IPS-11a (cell line): ENCODE data around the gene ROBO4.

Experiments
- H3K4me3 ChIP-seq: one replicate; pipeline ENCODE4 v1.5.1; 2013; ENCODE audit warnings: low read depth, low read length, control low read depth

The ROBO4 gene

DNA sequence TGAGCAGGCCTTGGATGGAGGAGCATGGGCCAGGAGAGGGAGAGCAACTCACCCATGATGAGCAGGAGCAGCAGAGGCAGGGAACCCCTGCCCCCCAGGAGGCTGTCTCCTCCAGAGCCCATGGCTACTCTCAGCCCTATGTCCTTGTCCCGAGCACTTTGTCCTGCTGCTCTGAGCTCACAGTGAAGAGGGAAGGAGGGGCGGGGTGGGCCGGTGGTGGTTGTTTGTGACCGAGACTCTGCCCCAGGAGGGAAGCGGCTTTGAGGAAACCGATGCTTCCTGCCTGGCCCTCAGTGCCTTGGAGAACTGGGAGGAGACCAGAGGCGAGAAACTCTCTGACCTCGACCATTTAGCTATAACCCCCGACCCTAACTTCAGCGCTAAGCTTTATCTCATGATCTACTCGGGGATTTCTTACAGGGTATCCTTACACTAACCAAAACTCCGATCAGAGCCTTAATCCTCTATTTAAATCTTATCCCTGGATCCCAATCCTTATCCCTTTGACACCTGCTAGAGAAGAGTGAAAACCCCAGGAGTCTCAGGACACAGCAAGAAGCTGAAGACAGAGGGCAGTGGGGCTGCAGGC, at the start of gene ROBO4:
ROBO4 (minus strand) TSS at position 192 of the 589 bp plus-strand sequence; CDS start at position 122, 70 bp downstream.
- H3K4me3 ChIP-seq, result no peak within 1 kb of the TSS

DNA sequence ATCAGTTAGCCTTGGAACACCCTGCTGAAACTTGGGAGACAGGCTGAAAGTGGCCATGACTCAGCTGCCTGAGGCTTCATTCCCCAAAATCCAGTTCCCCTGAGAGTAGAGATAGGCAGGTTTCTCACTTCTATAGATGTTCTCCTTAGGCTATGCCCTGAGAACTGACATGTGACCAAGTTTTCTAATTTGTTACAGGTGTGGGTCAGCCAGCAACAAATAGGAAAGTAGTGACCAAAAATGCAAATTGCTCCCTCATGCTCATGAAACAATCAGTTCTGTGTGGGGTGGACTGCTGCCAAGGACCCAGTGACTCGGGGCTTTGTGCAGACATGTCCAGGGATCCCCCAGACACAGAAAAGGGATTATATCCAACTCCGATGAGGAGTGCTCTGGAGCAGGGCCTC, 49.1 kb upstream of the ROBO4 start:
- H3K4me3 ChIP-seq, result no peak overlapping the region

DNA sequence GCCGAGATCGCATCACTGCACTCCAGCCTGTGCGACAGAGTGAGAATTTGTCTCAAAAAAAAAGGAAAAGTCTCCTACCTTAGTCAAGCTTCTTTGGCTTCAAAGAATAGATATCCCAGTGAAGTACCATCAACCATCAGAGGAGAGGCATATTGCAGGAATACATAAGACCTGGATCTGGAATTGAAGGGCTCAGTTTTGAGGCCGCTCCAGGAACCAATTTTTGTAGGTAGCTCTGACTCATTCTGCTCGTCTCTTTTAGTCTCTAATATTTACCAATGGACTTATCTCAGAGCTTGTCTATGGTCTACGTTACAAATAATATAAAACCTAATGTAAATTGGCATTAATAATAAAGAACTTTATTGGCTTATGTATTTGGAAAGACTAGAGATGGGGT, 48.2 kb upstream of the ROBO4 start:
- H3K4me3 ChIP-seq, result no peak overlapping the region

GRCh38 chr11:124944565-124944964, 46.9 kb upstream of the ROBO4 start:
- no peak overlapping the region for H3K4me3 ChIP-seq

- no peak overlapping the region for H3K4me3 ChIP-seq
Measured at GRCh38 chr11:124943741-124944140, 46.1 kb upstream of the ROBO4 start.

DNA sequence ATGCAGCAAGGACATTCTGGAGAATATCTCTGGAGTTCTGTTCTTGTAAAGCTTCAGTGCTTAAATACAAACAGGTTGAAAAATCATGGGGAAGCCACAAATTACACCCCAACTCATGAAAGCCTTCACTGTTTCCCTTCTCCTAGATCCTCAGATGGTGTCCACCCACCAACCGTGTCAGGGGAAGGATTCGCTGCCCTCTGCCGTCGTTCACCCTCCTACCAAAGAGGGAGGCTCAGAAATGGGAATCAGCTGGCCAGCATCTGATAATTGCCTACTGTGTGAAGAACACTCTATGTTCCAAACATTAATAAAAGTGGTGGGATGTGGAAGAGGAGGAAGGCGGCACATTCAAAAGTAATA, 45.6 kb upstream of the ROBO4 start:
- H3K4me3 ChIP-seq, result no peak overlapping the region

DNA sequence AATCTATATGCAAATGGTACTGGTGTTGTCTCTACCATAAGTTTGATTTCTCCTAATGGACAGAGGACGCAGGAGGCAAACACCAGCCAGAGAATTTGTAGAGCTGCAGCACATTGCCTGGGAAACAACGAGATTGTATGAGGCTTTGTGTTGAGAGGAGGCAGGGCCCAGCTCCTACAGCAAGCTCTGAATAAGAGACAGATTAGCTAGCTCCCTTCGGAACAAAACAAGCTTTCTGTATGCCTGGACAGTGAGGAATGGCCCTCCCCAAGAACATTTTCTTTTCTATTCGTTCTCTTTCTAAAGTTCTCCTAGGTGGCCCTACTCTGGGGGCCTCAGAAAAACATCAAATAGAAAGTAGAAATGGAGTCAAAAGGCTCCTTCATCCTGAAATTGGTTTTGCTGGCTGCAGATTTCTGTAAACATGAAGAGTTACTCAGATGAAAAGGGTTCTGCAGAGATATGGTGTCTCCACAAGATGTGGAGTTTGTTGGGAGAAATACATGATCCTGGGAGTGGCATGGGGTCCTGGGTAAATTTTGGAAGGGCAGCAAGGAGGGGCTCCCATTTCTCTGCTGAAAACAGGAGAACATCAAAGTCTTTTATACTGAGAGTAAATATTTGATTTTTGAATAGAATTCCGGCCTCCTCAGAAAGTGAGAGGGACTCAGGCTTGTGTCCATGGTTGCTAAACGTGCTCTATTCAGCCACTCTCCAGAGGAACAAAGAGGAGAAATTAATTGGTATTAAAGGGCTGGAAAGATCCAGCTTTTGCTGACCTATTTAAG, 45.0 kb upstream of the ROBO4 start:
- no peak overlapping the region for H3K4me3 ChIP-seq

DNA sequence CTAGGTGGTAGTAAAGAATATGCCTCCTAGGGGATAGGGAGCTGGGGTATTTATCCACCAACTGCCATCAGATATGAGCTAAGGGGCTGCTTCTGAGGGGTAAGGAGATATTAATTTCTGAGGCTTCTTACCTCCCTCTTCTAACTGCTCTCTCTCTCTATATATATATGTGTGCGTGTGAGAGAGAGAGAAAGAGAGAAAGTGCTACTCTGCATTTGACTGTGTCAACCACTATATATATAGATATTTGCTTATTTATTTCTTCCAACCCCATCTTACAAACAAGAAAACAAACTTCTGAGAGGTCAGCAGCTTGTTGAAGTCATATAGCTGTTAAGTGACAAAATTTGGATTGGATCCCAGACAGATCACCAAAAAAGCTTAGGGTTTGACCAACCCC, 44.0 kb upstream of the ROBO4 start:
- H3K4me3 ChIP-seq, result no peak overlapping the region

GRCh38 chr11:124938970-124939369, 41.3 kb upstream of the ROBO4 start:
- H3K4me3 ChIP-seq, result no peak overlapping the region

- no peak overlapping the region for H3K4me3 ChIP-seq
Measured at GRCh38 chr11:124938206-124938765, 40.6 kb upstream of the ROBO4 start.

DNA sequence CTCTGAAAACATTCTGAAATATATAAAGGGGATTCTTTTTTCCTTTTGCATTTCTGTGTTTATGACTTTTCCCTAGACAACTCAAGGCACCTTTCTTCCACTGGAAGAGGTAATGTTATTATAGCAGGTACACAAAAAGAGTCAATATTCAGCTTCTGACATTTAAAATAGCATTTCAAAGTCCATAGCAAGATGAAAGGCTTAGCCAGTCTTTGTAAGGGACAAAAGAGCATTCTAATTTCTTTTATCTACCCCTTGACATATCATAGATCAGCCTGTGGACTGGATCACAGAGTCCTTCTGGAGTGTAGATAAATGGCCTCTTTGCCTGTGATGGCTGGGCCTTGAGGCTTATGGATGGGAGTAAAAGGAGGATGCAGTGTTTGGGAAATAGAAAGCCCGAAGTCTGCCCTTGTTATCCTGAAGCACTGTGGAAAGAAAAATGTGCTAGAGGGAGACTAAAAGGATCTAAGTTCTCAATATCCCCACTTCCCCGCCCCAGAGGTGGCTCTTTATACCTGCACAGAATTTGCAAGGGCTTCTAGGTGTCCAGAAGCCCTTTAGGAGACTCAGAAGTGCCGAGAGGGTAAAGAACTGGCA, 39.8 kb upstream of the ROBO4 start:
- no peak overlapping the region for H3K4me3 ChIP-seq

DNA sequence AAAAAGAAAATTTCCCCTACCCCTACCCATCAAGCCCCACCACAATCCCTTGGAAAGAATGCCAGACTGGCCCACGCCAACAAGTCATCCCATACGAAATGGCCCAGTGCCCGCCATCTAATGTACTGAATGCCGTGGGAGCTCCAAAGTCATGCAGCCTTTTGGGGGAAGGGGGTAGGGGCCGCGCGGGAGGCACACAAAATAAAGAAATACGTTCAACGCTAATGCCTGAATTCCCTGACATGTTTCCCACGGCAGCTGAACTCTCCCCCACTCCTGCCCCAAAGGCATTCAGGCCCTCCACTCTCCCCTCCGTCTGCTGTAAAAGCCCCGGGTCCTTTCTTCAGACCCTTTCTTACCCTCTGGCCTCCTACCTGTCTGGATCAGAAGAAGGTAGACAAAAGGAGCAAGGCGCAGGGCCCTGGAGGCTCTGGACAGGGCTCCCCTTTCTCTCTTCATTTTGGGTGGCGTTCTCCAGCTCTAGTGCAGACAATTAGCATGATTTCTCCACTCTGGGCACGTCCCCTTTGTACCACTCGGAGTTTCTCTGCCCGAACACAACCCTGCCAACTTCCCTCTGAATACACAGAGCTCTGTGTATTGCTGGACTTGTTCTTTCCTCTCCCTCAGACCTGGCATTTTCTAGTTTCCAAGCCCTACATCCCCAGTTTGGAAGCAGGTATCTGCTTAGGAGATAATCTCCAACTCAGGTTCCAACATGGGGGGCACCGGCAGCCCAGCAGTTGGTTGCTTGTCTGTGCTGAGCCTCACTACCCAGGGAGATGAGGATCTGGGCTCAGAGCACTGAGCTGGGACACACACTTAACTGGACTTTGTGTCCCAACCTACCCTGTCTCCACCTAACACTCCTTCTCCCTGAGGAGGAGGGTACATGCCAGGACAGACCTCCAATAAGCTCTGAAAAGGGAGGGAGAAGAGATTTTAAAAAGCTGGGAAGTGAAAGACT, 38.2 kb upstream of the ROBO4 start, which contains the start of gene HEPACAM:
HEPACAM (minus strand) TSS at position 500 of the 967 bp plus-strand sequence; CDS start at position 459, 41 bp downstream.
- no peak within 1 kb of the TSS for H3K4me3 ChIP-seq

- H3K4me3 ChIP-seq, result no peak overlapping the region
Measured at GRCh38 chr11:124934862-124935547, 37.3 kb upstream of the ROBO4 start.

DNA sequence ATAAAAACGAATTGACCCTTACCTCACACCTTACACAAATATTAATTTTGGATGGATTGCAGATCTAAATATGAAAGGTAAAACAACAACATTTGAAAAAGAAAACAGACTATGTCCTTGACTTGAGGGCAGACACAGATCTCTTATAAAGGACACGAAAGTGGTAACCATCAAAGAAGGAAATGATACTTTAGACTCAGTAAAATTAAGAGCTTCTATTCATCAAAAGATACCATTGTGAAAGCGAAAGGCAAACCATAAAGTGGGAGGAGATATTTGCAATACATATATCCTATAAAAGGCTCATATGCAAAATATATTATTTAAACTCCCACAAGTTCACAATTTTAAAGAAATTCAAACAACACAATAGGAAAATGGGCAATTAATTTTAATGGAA, 33.1 kb upstream of the ROBO4 start:
- no peak overlapping the region for H3K4me3 ChIP-seq

- H3K4me3 ChIP-seq, result no peak overlapping the region
Measured at GRCh38 chr11:124928942-124929665, 31.4 kb upstream of the ROBO4 start.

DNA sequence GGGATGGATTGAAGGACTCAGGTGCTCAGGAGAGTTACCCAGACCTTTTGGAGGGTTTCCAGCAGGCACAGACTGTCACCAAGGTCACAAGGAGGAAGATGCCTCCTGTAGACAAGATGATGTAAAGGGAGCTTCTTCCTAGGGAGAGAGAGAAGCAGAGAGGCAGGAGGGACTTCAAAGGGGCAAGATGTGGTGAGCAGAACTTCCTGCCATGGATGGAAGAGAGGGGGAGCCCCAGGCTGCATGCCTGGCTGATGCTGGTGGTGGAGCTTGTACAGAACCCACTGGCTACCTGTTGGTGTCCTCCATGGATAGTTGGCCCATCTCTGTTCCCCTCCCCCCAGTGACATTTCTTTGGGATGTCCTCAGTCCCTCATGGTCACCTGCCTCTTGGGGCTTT, 25.6 kb upstream of the ROBO4 start:
- H3K4me3 ChIP-seq, result no peak overlapping the region

DNA sequence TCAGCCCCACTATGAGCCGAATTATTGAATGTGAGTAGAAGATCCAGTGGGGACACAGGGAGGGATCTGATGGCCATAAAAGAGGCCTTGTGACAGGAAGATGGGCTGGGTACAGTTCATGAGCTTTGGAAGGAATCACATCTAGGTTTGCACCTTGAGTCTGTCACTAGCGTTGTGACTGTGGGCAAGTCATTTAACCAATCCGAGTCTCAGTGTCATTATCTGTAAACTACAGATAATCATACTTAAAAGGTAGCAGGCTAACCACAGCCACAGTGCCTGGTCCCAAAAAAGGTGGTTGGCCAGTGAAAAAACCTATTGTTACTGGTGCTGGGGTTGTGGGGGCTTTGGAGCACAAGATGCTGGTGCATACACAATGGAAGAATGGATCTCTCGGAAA, 25.2 kb upstream of the ROBO4 start:
- no peak overlapping the region for H3K4me3 ChIP-seq

DNA sequence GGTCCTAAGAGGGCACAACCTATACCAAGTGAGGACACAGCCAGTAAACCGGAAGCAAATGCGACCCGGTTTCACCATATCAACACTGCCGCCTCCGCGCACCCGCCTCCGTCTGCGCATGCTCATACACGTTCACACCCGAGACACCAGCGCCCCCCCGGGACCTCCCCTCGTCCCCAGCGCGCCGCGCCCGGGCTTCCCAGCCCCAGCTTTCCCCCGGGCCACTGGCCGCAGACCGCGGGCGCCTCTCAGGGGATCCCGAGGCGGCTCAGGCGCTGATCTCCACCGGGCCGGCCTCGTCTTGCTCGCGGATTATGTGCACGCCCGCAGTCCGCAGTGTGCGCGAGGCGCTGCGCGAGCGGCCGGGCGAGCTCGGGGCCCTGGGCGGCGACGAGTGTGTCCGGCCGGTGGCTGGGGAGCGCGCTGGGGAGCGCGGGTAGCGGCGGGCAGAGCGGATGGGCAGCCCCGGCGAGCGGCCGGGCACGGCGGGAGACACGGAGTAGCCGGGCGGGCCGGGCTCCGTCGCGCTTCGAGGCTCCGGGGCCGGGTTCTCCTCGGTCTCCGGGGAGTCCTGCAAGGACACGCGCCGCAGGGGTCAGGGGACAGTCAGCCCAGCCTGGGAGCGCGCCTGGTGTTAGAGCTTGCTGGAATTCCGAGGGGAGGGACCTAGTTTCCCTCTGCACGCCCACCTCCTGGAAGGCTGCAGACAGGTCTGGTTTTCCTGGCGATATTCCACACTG, 23.4 kb upstream of the ROBO4 start:
- peak overlapping the region; percentile 25 for H3K4me3 ChIP-seq

- H3K4me3 ChIP-seq, result peak overlapping the region; percentile 25
Measured at GRCh38 chr11:124920356-124920755, 22.7 kb upstream of the ROBO4 start.
